ENCODE data around the gene POLG. TPM values are rescaled to one million over a fixed set of nuclear protein-coding genes. Genes with fewer than 3 reads are reported as not detected.
"Not testable (repeated sequence)": the region's sequence is repeated elsewhere in the genome, so short reads cannot be mapped to it uniquely, and the experiment has no call there.

Gene POLG
- total and polyA plus RNA-seq, 7 donors, result 32.6 to 64.5 (median 52.7) TPM

- intact Hi-C loops (cut with DNase I), result no loop called here
- no peaks in the 10 kb centered on the region for H3K4me1 ChIP-seq
- no peak for ATAC-seq
- no peak overlapping the region for H3K4me3 ChIP-seq
- no peak overlapping the region for H3K27ac ChIP-seq
- no peaks in the 10 kb centered on the region for H3K9me3 ChIP-seq
- no peaks in the 10 kb centered on the region for H3K27me3 ChIP-seq (ENCODE audit: insufficient read depth in 3 of 3, low read length in 2 of 3)
- WGBS, 3 donors, result 69 to 89% (median 77%) methylated on average over 1 of the region's 1 CpG
- H3K36me3 ChIP-seq (ENCODE audit: insufficient read depth in 1 of 2, low read depth in 1 of 2), result no peaks in the 10 kb centered on the region
- DNase-seq, result no peak
- TF ChIP-seq, protein P1, sequence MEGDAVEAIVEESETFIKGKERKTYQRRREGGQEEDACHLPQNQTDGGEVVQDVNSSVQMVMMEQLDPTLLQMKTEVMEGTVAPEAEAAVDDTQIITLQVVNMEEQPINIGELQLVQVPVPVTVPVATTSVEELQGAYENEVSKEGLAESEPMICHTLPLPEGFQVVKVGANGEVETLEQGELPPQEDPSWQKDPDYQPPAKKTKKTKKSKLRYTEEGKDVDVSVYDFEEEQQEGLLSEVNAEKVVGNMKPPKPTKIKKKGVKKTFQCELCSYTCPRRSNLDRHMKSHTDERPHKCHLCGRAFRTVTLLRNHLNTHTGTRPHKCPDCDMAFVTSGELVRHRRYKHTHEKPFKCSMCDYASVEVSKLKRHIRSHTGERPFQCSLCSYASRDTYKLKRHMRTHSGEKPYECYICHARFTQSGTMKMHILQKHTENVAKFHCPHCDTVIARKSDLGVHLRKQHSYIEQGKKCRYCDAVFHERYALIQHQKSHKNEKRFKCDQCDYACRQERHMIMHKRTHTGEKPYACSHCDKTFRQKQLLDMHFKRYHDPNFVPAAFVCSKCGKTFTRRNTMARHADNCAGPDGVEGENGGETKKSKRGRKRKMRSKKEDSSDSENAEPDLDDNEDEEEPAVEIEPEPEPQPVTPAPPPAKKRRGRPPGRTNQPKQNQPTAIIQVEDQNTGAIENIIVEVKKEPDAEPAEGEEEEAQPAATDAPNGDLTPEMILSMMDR (IDR thresholded peaks at IDR 0.05), result no peak
Observed at GRCh38 chr15:89278307-89278706, 56.3 kb downstream of the POLG start.

DNA sequence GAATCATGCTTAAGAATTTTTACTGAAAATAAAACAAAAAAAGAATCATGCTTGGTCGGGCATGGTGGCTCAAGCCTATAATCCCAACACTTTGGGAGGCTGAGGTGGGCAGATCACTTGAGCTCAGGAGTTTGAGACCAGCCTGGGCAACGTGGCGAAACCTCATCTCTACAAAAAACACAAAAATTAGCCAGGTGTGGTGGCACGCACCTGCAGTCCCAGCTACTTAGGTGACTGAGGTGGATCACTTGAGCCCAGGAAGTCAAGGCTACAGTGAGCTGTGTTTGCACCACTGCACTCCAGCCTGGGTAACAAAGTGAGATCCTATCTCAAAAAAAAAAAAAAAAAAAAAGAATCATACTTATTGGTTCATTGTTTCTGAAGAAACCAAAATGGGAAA lies 57.3 kb downstream of the POLG start:
- intact Hi-C loops (cut with DNase I); H3K9me3 ChIP-seq; H3K4me3 ChIP-seq; DNase-seq; ATAC-seq; H3K4me1 ChIP-seq; H3K27ac ChIP-seq; H3K36me3 ChIP-seq (ENCODE audit: insufficient read depth in 1 of 2, low read depth in 1 of 2); H3K27me3 ChIP-seq (ENCODE audit: insufficient read depth in 3 of 3, low read length in 2 of 3): not testable (repeated sequence)
- WGBS, 3 donors, result 96 to 100% (median 97%) methylated on average over 4 of the region's 4 CpGs

Other genes with a start within 250 kb of the POLG start
- gene ABHD2, start 246.4 kb downstream of the POLG start, total RNA-seq, result 100 to 1,000 TPM in 3 of 4 donors, 10 to 100 TPM in 1; 66.1 to 215 (median 157) TPM
- 10 to 100 TPM; 10.8 to 30.9 (median 26.7) TPM for gene ABHD2, start 246.4 kb downstream of the POLG start, polyA plus RNA-seq
- gene RLBP1, start 113.2 kb downstream of the POLG start, total RNA-seq, result not detected
- under 1 TPM in 1 of 3 donors, not detected in 2; 0.03 TPM for gene RLBP1, start 113.2 kb downstream of the POLG start, polyA plus RNA-seq
- 1 to 10 TPM in 2 of 4 donors, under 1 TPM in 2; 0.69 to 2.3 (median 1.0) TPM for gene FANCI, start 90.8 kb downstream of the POLG start, total RNA-seq
- gene FANCI, start 90.8 kb downstream of the POLG start, polyA plus RNA-seq, result 1 to 10 TPM in 1 of 3 donors, under 1 TPM in 2; 0.48 to 1.6 (median 0.72) TPM
- gene RHCG, start 161.8 kb upstream of the POLG start, total RNA-seq, result under 1 TPM in 2 of 4 donors, not detected in 2; 0.30 to 0.32 TPM
- under 1 TPM in 2 of 3 donors, not detected in 1; 0.55 to 0.66 TPM for gene RHCG, start 161.8 kb upstream of the POLG start, polyA plus RNA-seq
- gene TICRR, start 240.6 kb upstream of the POLG start, total RNA-seq, result under 1 TPM in 2 of 4 donors, not detected in 2; 0.04 TPM
- under 1 TPM in 1 of 3 donors, not detected in 2; 0.01 TPM for gene TICRR, start 240.6 kb upstream of the POLG start, polyA plus RNA-seq